Mesendoderm (in vitro differentiated cells): ENCODE data around the gene MAP7D1.
A peak's percentile ranks its signal among the peaks of the same experiment; 100 is the strongest.
"Not testable (repeated sequence)": the region's sequence is repeated elsewhere in the genome, so short reads cannot be mapped to it uniquely, and the experiment has no call there.

Experiments
- DNase-seq: peaks from one replicate; pipeline ENCODE4 v3.0.0; 2013
- H2AK5ac ChIP-seq: 2 replicates; pipeline ENCODE4 v1.6.1; 2013; ENCODE audit warnings: low read length, inconsistent platforms
- H2BK120ac ChIP-seq: 2 replicates; pipeline ENCODE4 v1.6.1; 2013; ENCODE audit warnings: low read depth, mild to moderate bottlenecking, low read length, moderate library complexity, mixed read lengths
- H2BK15ac ChIP-seq: replicated peaks from 2 replicates; pipeline ENCODE4 v1.6.1; 2013; ENCODE audit warnings: low read depth, mild to moderate bottlenecking, moderate library complexity
- H2BK5ac ChIP-seq: 2 replicates; pipeline ENCODE4 v1.6.1; 2013; ENCODE audit warnings: low read length, inconsistent platforms
- H3K18ac ChIP-seq: 2 replicates; pipeline ENCODE4 v1.6.1; 2013; ENCODE audit warnings: mild to moderate bottlenecking, low read length, mixed read lengths
- H3K23ac ChIP-seq: one replicate; pipeline ENCODE4 v1.6.1; 2013; ENCODE audit warnings: low read length
- H3K27ac ChIP-seq: 2 replicates; pipeline ENCODE4 v1.5.1; 2013; ENCODE audit warnings: low read depth, mild to moderate bottlenecking, inconsistent platforms, low read length, moderate library complexity
- H3K27me3 ChIP-seq: 2 replicates; pipeline ENCODE4 v1.6.1; 2013; ENCODE audit warnings: low read length, control low read depth, mild to moderate bottlenecking, inconsistent platforms; ENCODE audit not compliant: insufficient read depth, poor library complexity
- H3K36me3 ChIP-seq: 2 replicates; pipeline ENCODE4 v1.6.1; 2013; ENCODE audit warnings: low read length, inconsistent platforms; ENCODE audit not compliant: control insufficient read depth, insufficient read depth
- H3K4ac ChIP-seq: one replicate; pipeline ENCODE4 v1.6.1; 2013; ENCODE audit warnings: low read depth, mild to moderate bottlenecking, low read length, moderate library complexity
- H3K4me1 ChIP-seq: 2 replicates; pipeline ENCODE4 v1.6.1; 2013; ENCODE audit warnings: low read depth, low read length, inconsistent platforms; ENCODE audit not compliant: control insufficient read depth
- H3K4me2 ChIP-seq: 2 replicates; pipeline ENCODE4 v1.6.1; 2013; ENCODE audit warnings: low read length
- H3K4me3 ChIP-seq: 2 replicates; pipeline ENCODE4 v1.5.1; 2013; ENCODE audit warnings: mild to moderate bottlenecking, low read length
- H3K56ac ChIP-seq: one replicate; pipeline ENCODE4 v1.6.1; 2013; ENCODE audit warnings: low read length
- H3K79me1 ChIP-seq: 2 replicates; pipeline ENCODE4 v1.6.1; 2013; ENCODE audit warnings: low read length, inconsistent platforms
- H3K79me2 ChIP-seq: 2 replicates; pipeline ENCODE4 v1.6.1; 2013; ENCODE audit warnings: mild to moderate bottlenecking, low read length; ENCODE audit not compliant: control insufficient read depth, insufficient read depth
- H3K9ac ChIP-seq: 2 replicates; pipeline ENCODE4 v1.6.1; 2013; ENCODE audit warnings: low read length, inconsistent platforms
- H4K5ac ChIP-seq: one replicate; pipeline ENCODE4 v1.6.1; 2013; ENCODE audit warnings: low read length
- H4K8ac ChIP-seq: one replicate; pipeline ENCODE4 v1.6.1; 2013; ENCODE audit warnings: low read depth, mild to moderate bottlenecking, control low read depth, low read length, moderate library complexity
- WGBS: extraction: QIAGEN DNeasy Blood & Tissue Kit; methylation state at CpG from one replicate; pipeline ENCODE4 v1.1.7; 2013; ENCODE audit warnings: low lambda C conversion rate, missing lambda C conversion rate; ENCODE audit not compliant: insufficient coverage; ENCODE audit errors: extremely low coverage; 5-methylcytosine and 5-hydroxymethylcytosine counted together

The MAP7D1 gene

DNA sequence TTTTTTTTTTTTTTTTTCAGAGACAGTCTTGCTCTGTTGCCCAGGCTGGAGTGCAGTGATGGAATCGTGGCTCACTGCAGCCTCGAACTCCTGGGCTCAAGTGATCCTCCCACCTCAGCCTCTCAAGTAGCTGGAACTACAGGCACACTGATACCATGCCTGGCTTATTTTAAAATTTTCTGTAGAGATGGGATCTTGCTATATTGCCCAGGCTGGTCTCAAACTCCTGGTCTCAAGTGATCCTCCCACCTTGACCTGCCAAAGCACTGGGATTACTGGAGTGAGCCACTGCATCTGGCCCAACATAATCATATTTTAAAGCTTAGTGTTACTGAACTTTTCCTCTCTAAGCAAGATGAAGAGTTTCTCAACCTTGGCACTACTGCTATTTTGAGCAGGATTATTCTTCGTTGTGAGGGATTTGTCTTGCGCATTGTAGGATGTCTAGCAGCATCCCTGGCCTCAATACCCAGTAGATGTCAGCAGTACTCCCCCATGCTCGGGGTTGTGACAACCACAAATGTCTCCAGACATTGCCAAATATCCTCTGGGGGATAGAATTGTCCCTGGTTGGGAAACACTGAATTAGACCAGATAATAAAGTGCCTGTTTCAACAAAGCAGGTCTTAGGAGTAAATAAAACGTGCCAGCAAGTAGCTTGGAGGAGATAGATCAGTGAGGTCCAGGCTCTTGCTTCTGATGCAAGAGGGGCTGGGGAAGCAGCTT is 53.2 kb downstream of the MAP7D1 start:
- Histone ChIP-seq H3K56ac (no peak overlapping the region), H3K4me3 (no peak overlapping the region), H3K4me2 (no peak overlapping the region), H2BK5ac (no peak overlapping the region), H2BK120ac (no peak overlapping the region), H3K4ac (no peak overlapping the region), H2AK5ac (no peak overlapping the region), H3K36me3 (no peaks in the 10 kb centered on the region), H3K18ac (no peak overlapping the region), H3K4me1 (no peaks in the 10 kb centered on the region), H3K79me2 (no peaks in the 10 kb centered on the region), H4K5ac (no peak overlapping the region), H2BK15ac (no peak overlapping the region), H4K8ac (no peak overlapping the region), H3K23ac (no peak overlapping the region), H3K27ac (no peak overlapping the region), H3K27me3 (no peaks in the 10 kb centered on the region), H3K9ac (no peak overlapping the region), H3K79me1 (no peaks in the 10 kb centered on the region)
- WGBS = no CpG with 5 or more reads among the region's 6 CpGs
- no peak for DNase-seq

DNA sequence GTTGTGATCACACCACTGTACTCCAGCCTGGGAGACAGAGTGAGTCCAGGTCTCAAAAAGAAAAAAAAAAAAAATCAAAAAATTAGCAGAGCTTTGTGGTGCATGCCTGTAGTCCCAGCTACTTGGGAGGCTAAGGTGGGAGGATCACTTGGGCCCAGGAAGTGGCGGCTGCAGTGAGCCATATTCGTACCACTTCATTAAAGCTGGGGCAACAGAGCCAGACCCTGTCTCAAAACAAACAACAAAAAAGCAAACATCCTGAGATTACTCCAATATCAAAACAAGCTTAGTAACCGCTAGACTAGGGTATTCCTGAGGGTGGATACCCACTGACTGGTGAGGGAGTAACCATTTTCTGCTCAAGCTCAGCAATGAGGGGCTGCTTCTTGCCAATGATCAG is 55.3 kb downstream of the MAP7D1 start:
- no peaks in the 10 kb centered on the region for H3K79me2 ChIP-seq
- H3K56ac ChIP-seq = no peak overlapping the region
- no peaks in the 10 kb centered on the region for H3K27me3 ChIP-seq
- no peak overlapping the region for H4K8ac ChIP-seq
- no peak overlapping the region for H3K18ac ChIP-seq
- DNase-seq = no peak
- H2AK5ac ChIP-seq = no peak overlapping the region
- H3K4me3 ChIP-seq = no peak overlapping the region
- no peak overlapping the region for H3K4ac ChIP-seq
- no peak overlapping the region for H3K9ac ChIP-seq
- no peak overlapping the region for H2BK15ac ChIP-seq
- H3K27ac ChIP-seq = no peak overlapping the region
- H3K79me1 ChIP-seq = no peaks in the 10 kb centered on the region
- H3K36me3 ChIP-seq = no peaks in the 10 kb centered on the region
- H2BK120ac ChIP-seq = no peak overlapping the region
- no peaks in the 10 kb centered on the region for H3K4me1 ChIP-seq
- no peak overlapping the region for H4K5ac ChIP-seq
- no CpG with 5 or more reads among the region's 3 CpGs for WGBS
- H2BK5ac ChIP-seq = no peak overlapping the region
- H3K4me2 ChIP-seq = no peak overlapping the region
- no peak overlapping the region for H3K23ac ChIP-seq

DNA sequence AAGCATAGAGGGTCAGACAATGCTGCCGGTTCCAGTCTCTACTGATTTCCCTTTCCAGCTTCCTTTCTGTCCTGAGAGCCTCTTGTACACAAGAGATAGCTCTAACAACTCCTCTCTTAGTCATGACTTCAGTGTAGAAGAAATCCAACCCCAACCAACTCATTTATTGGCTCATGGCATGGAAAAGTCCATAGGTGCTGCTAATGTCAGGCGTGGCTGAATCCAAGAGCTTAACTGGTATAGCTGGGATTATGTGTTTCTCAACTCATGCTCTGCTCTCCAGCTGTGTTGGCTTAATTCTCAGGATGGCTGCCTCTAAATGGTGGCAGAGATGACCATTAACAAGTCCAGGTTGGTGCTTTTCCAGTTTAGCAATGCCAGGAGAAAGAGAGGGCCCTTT is 55.9 kb downstream of the MAP7D1 start:
- DNase-seq = no peak
- Histone ChIP-seq H3K23ac (no peak overlapping the region), H4K5ac (no peak overlapping the region), H2BK120ac (no peak overlapping the region), H4K8ac (no peak overlapping the region), H3K4me1 (no peaks in the 10 kb centered on the region), H3K18ac (no peak overlapping the region), H2BK15ac (no peak overlapping the region), H3K36me3 (no peaks in the 10 kb centered on the region), H3K4ac (no peak overlapping the region), H2AK5ac (no peak overlapping the region), H3K4me2 (no peak overlapping the region), H3K27ac (no peak overlapping the region), H3K4me3 (no peak overlapping the region), H2BK5ac (no peak overlapping the region), H3K79me1 (no peaks in the 10 kb centered on the region), H3K56ac (no peak overlapping the region), H3K9ac (no peak overlapping the region), H3K79me2 (no peaks in the 10 kb centered on the region), H3K27me3 (no peaks in the 10 kb centered on the region)
- WGBS = no CpG with 5 or more reads among the region's 2 CpGs

DNA sequence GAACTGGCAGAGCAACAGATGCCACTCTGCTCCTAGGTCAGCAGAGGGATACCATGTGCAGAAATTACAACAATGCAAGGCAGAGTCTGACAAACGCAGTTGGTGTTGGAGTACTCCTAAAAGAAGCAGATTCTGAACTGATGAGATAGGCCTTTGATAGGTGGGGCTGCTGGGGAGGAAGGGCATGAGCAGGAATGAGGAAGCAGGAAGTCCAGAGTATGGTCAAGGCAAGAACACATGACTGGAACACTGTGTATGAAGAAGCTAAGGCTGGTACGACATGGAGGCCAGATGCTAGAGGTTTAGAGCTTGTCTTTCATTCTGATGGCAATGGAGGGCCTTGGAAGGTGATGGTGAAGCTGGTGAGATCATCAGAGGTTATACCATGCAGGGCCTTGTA is 56.8 kb downstream of the MAP7D1 start:
- no peak overlapping the region for H3K4me2 ChIP-seq
- H3K18ac ChIP-seq = no peak overlapping the region
- no peak for DNase-seq
- H3K36me3 ChIP-seq = no peaks in the 10 kb centered on the region
- no peak overlapping the region for H3K23ac ChIP-seq
- no peaks in the 10 kb centered on the region for H3K27me3 ChIP-seq
- H3K79me1 ChIP-seq = no peaks in the 10 kb centered on the region
- no peak overlapping the region for H2AK5ac ChIP-seq
- H3K4me1 ChIP-seq = no peaks in the 10 kb centered on the region
- no peaks in the 10 kb centered on the region for H3K79me2 ChIP-seq
- no peak overlapping the region for H3K56ac ChIP-seq
- H2BK5ac ChIP-seq = no peak overlapping the region
- no peak overlapping the region for H2BK120ac ChIP-seq
- no peak overlapping the region for H4K5ac ChIP-seq
- H2BK15ac ChIP-seq = no peak overlapping the region
- WGBS = no CpG with 5 or more reads among the region's 2 CpGs
- H4K8ac ChIP-seq = no peak overlapping the region
- H3K4me3 ChIP-seq = no peak overlapping the region
- H3K27ac ChIP-seq = no peak overlapping the region
- no peak overlapping the region for H3K4ac ChIP-seq
- H3K9ac ChIP-seq = no peak overlapping the region

DNA sequence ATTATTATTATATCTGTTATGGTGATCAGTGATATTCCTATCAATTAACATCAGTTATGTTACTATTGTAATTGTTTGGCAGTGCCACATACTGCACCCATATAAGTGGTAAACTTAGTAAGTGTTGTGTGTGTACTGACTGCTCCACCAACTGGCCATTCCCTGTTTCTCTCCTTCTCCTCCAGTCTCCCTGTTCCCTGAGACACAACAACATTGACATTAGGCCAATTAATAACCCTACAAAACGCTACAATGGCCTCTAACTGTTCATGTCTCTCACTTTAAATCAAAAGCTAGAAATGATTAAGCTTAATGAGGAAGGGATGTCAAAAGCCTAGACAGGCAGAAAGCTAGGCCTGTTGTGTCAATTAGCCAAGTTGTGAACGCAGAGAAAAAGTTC is 61.7 kb downstream of the MAP7D1 start:
- H3K18ac ChIP-seq = no peak overlapping the region
- peak; percentile 26 for DNase-seq
- H3K4me1 ChIP-seq = no peaks in the 10 kb centered on the region
- H3K4ac ChIP-seq = no peak overlapping the region
- H3K79me2 ChIP-seq = no peaks in the 10 kb centered on the region
- H3K4me3 ChIP-seq = no peak overlapping the region
- no peak overlapping the region for H2BK15ac ChIP-seq
- no peaks in the 10 kb centered on the region for H3K27me3 ChIP-seq
- H3K79me1 ChIP-seq = no peaks in the 10 kb centered on the region
- H3K56ac ChIP-seq = no peak overlapping the region
- H3K4me2 ChIP-seq = no peak overlapping the region
- H3K23ac ChIP-seq = no peak overlapping the region
- no peaks in the 10 kb centered on the region for H3K36me3 ChIP-seq
- H2BK5ac ChIP-seq = no peak overlapping the region
- WGBS = no CpG with 5 or more reads among the region's 2 CpGs
- no peak overlapping the region for H4K8ac ChIP-seq
- H3K9ac ChIP-seq = no peak overlapping the region
- H4K5ac ChIP-seq = no peak overlapping the region
- no peak overlapping the region for H2BK120ac ChIP-seq
- H2AK5ac ChIP-seq = no peak overlapping the region
- no peak overlapping the region for H3K27ac ChIP-seq

DNA sequence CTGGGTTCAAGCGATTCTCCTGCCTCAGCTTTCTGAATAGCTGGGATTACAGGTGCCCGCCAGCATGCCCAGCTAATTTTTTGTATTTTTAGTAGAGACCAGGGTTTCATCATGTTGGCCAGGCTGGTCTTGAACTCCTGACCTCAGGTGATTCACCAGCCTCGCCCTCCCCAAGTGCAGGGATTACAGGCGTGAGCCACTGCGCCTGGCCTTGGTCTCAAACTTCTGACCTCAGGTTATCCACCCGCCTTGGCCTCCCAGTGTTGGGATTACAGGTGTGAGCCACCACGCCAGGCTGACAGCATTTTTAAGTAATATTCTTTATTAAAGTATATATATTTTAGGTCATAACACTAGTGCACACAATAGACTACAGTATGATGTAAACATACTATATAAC is 65.9 kb downstream of the MAP7D1 start:
- not testable (repeated sequence) for H4K8ac ChIP-seq, H3K4ac ChIP-seq, H3K23ac ChIP-seq, H3K79me1 ChIP-seq, H3K4me3 ChIP-seq, H2AK5ac ChIP-seq, H3K4me2 ChIP-seq, H2BK15ac ChIP-seq, H3K4me1 ChIP-seq, H3K36me3 ChIP-seq, DNase-seq, H2BK5ac ChIP-seq, H3K9ac ChIP-seq, H3K56ac ChIP-seq, H3K27me3 ChIP-seq, H2BK120ac ChIP-seq, H3K18ac ChIP-seq, H3K27ac ChIP-seq, H4K5ac ChIP-seq
- peaks cover 24% of the 10 kb centered on the region for H3K79me2 ChIP-seq
- WGBS = no CpG with 5 or more reads among the region's 7 CpGs
